Esophagus squamous epithelium (tissue), 5 donors: ENCODE results near the gene ARHGAP26. TPM values are rescaled to one million over a fixed set of nuclear protein-coding genes. Genes with fewer than 3 reads are reported as not detected.

ENCODE experiments used
- DNase-seq: peaks from one replicate; lab custom pipeline; 2025; lab: John Stamatoyannopoulos, UW
- H3K27ac ChIP-seq, 4 donors: fragments of 200-600 bp; sonication (generic); one replicate each; pipeline ENCODE4 v1.5.1; 2016 to 2019; ENCODE audit warnings: mild to moderate bottlenecking in 1 of 4
- H3K27me3 ChIP-seq, 4 donors: fragments of 200-600 bp; sonication (generic); 1 replicate in 3 of 4; 2 replicates in 1 of 4; pipeline versions ENCODE4 v1.5.1 to v1.6.0; 2017 to 2021; ENCODE audit warnings: antibody characterized with exemption in 1 of 4
- H3K36me3 ChIP-seq, 3 donors: fragments of 200-600 bp; sonication (generic); one replicate each; pipeline ENCODE4 v1.5.1; 2016 to 2019
- H3K4me1 ChIP-seq, 3 donors: fragments of 200-600 bp; sonication (generic); one replicate each; pipeline ENCODE4 v1.5.1; 2017 to 2019
- H3K4me3 ChIP-seq, 4 donors: fragments of 200-600 bp; sonication (generic); 1 replicate in 3 of 4; 2 replicates in 1 of 4; pipeline ENCODE4 v1.5.1; 2016 to 2019; ENCODE audit warnings: mild to moderate bottlenecking in 2 of 4, moderate library complexity in 1 of 4
- H3K9me3 ChIP-seq, 3 donors: fragments of 200-600 bp; sonication (generic); one replicate each; pipeline ENCODE4 v1.5.1; 2016 to 2019
- CTCF ChIP-seq, 6 experiments: fragments of 450-650 bp in 4 of 6; fragments of 200-600 bp in 2 of 6; sonication (generic) in 2 of 6; IDR thresholded peaks; one replicate each; pipeline ENCODE4 v1.5.1; 2016 to 2019; ENCODE audit warnings: antibody characterized with exemption in 6 of 6, mild to moderate bottlenecking in 4 of 6, moderate library complexity in 4 of 6
- POLR2A ChIP-seq, 4 donors: fragments of 450-650 bp; IDR thresholded peaks; one replicate each; pipeline ENCODE4 v1.6.1; 2017; ENCODE audit warnings: antibody characterized with exemption in 4 of 4, mild to moderate bottlenecking in 4 of 4, moderate library complexity in 3 of 4
- WGBS, 2 donors: methylation state at CpG; one replicate each; pipeline ENCODE4 v1.1.5; 2018; 5-methylcytosine and 5-hydroxymethylcytosine counted together
- intact Hi-C: fragments of 100-400 bp; cut with DNase I; formaldehyde crosslinking; loops from one replicate; pipeline ENCODE4 v1.15.0; 2022
- total RNA-seq, 4 donors: library from RNA; depleted of rRNA; stranded (reverse); fragments of >200 nt; gene quantifications; one replicate each; pipeline ENCODE4 v1.1.0, GENCODE V29; 2016
- donor health status: DM: yes; HTN: yes; CAD: no.

Gene ARHGAP26
- total RNA-seq, 4 donors from 2014 or later: 4.4 to 18.7 (median 15.4) TPM

GRCh38 chr5:143239882-143240518 is 469.8 kb downstream of the ARHGAP26 start:
- Histone ChIP-seq H3K36me3 (no peaks in the 10 kb centered on the region), H3K4me3 (no peak overlapping the region), H3K27me3 (no peaks in the 10 kb centered on the region), H3K9me3 (no peaks in the 10 kb centered on the region), H3K27ac (no peak overlapping the region), H3K4me1 (peaks cover 12 to 49% (median 26%) of the 10 kb centered on the region in 3 donors)
- WGBS, 2 donors: 100% methylated on average over 1 to 2 of the region's 5 CpGs
- TF ChIP-seq POLR2A (IDR thresholded peaks at IDR 0.05) (no peak), CTCF (IDR thresholded peaks at IDR 0.05) (no peak)
- DNase-seq: no peak
- intact Hi-C loops: no loop called here

- H3K27me3 ChIP-seq: no peaks in the 10 kb centered on the region
- WGBS, 2 donors: 21 to 35% methylated on average over 1 of the region's 1 CpG
- intact Hi-C loops: no loop called here
Observed at GRCh38 chr5:143241892-143242291, 471.7 kb downstream of the ARHGAP26 start.

GRCh38 chr5:143243103-143243502 is 472.9 kb downstream of the ARHGAP26 start:
- WGBS, 2 donors: 84 to 93% methylated on average over 6 of the region's 6 CpGs
- peak overlapping the region in 2 of 4 donors; percentile 73 to 82 for H3K27ac ChIP-seq
- H3K4me1 ChIP-seq: peaks cover 4 to 42% (median 20%) of the 10 kb centered on the region in 3 donors
- no peak for DNase-seq
- no peaks in the 10 kb centered on the region for H3K36me3 ChIP-seq
- intact Hi-C loops: no loop called here
- H3K27me3 ChIP-seq: no peaks in the 10 kb centered on the region
- no peak overlapping the region for H3K4me3 ChIP-seq
- no peaks in the 10 kb centered on the region for H3K9me3 ChIP-seq
- TF ChIP-seq POLR2A (IDR thresholded peaks at IDR 0.05) (no peak), CTCF (IDR thresholded peaks at IDR 0.05) (no peak)

More at GRCh38 chr5:143241892-143242291, 471.7 kb downstream of the ARHGAP26 start:
- Histone ChIP-seq H3K27ac (no peak overlapping the region), H3K9me3 (no peaks in the 10 kb centered on the region), H3K36me3 (no peaks in the 10 kb centered on the region), H3K4me1 (peaks cover 4 to 42% (median 20%) of the 10 kb centered on the region in 3 donors), H3K4me3 (no peak overlapping the region)
- no peak for DNase-seq
- TF ChIP-seq CTCF (IDR thresholded peaks at IDR 0.05) (no peak), POLR2A (IDR thresholded peaks at IDR 0.05) (no peak)

GRCh38 chr5:143244000-143244736 is 474.0 kb downstream of the ARHGAP26 start:
- Histone ChIP-seq H3K4me1 (peaks cover 9 to 47% (median 23%) of the 10 kb centered on the region in 3 donors), H3K27me3 (no peaks in the 10 kb centered on the region), H3K4me3 (peak overlapping the region in 2 of 4 donors; percentile 7 to 44), H3K9me3 (no peaks in the 10 kb centered on the region), H3K36me3 (no peaks in the 10 kb centered on the region), H3K27ac (peak overlapping the region; percentile 61 to 83 (median 78))
- WGBS, 2 donors: 39 to 49% methylated on average over 11 to 16 of the region's 16 CpGs
- intact Hi-C loops: no loop called here
- peak; percentile 2 for DNase-seq
- no peak for TF ChIP-seq CTCF (IDR thresholded peaks at IDR 0.05)
- no peak for TF ChIP-seq POLR2A (IDR thresholded peaks at IDR 0.05)

- Histone ChIP-seq H3K4me1 (peaks cover 11 to 51% (median 23%) of the 10 kb centered on the region in 3 donors), H3K9me3 (no peaks in the 10 kb centered on the region), H3K27ac (peak overlapping the region; percentile 61 to 83 (median 78)), H3K4me3 (no peak overlapping the region), H3K36me3 (no peaks in the 10 kb centered on the region), H3K27me3 (no peaks in the 10 kb centered on the region)
- TF ChIP-seq CTCF (IDR thresholded peaks at IDR 0.05) (no peak), POLR2A (IDR thresholded peaks at IDR 0.05) (no peak)
- intact Hi-C loops: no loop called here
- WGBS, 2 donors: 40 to 72% methylated on average over 2 of the region's 2 CpGs
- DNase-seq: no peak
Observed at GRCh38 chr5:143244990-143245389, 474.8 kb downstream of the ARHGAP26 start.
